Measurements from ENCODE around the gene POGLUT3. TPM values are rescaled to one million over a fixed set of nuclear protein-coding genes. Genes with fewer than 3 reads are reported as not detected.

Gene POGLUT3
- total RNA-seq, 6 donors from 2014 or later, result 4.9 to 24.5 (median 15.8) TPM

DNA sequence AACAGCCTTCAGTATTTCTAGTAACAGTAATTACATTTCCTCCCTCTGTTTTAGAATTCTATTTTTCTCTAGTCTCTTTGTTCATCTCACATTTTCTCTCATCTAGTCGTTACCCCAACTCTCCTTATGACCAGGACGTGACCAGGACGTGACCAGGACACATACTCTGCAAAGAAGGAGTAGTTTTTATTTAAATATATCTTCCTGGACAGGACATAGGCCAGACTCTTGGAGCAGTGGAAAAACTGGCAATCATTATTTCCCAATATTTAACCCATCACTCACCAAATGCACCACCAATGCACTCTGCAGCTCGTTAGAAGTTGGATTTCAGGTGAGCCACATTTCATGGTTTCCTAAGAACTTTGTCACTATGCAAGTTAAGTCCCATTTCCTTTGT, 40.3 kb upstream of the POGLUT3 start:
- 52 to 58% methylated on average over 4 of the region's 4 CpGs for WGBS, 2 donors
- H3K27me3 ChIP-seq, result no peaks in the 10 kb centered on the region
- no peak for ATAC-seq (ENCODE audit: low FRiP score in 2 of 2)
- H3K36me3 ChIP-seq, result no peaks in the 10 kb centered on the region
- no peak for DNase-seq
- H3K9me3 ChIP-seq, result no peaks in the 10 kb centered on the region
- H3K4me1 ChIP-seq, result peaks cover 0 to 7% (median 7%) of the 10 kb centered on the region in 4 donors
- H3K27ac ChIP-seq, result peak overlapping the region; percentile 11 to 75 (median 58)
- no peak for TF ChIP-seq CTCF (IDR thresholded peaks at IDR 0.05)
- TF ChIP-seq EP300 (IDR thresholded peaks at IDR 0.05), result no peak
- TF ChIP-seq POLR2A (IDR thresholded peaks at IDR 0.05), result no peak
- no peak for TF ChIP-seq POLR2AphosphoS5 (IDR thresholded peaks at IDR 0.05)
- H3K4me3 ChIP-seq, result no peak overlapping the region

DNA sequence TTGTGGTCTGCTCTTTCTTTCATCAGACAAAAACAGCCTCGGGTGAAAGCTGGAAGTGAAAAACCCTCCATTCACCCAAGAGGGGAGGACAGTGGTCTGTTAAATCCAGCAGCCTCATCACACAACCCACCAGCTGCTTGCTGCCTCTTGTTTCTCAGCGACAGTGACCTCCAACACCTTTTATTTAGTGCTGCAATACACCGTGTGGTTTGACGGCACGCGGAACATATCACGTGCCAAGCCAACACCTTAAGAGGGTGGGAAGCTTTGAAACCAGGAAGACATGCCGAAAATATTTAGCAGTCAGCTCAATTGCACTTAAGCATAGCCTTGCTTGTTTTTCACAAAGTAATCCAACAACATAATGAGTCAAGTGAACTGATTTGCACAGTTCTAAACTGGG, 39.8 kb upstream of the POGLUT3 start:
- no peaks in the 10 kb centered on the region for H3K9me3 ChIP-seq
- WGBS, 2 donors, result 43 to 53% methylated on average over 8 of the region's 8 CpGs
- no peaks in the 10 kb centered on the region for H3K27me3 ChIP-seq
- peak in 2 of 4 donors; percentile 14 to 75 for TF ChIP-seq EP300 (IDR thresholded peaks at IDR 0.05)
- TF ChIP-seq POLR2A (IDR thresholded peaks at IDR 0.05), result peak in 1 of 4 donors; percentile 75
- no peak for TF ChIP-seq CTCF (IDR thresholded peaks at IDR 0.05)
- peak; percentile 65 to 75 for TF ChIP-seq POLR2AphosphoS5 (IDR thresholded peaks at IDR 0.05)
- peaks cover 0 to 7% (median 7%) of the 10 kb centered on the region in 4 donors for H3K4me1 ChIP-seq
- ATAC-seq (ENCODE audit: low FRiP score in 2 of 2) (peak; percentile 63 to 86), DNase-seq (peak in 1 of 2 donors; percentile 73)
- H3K36me3 ChIP-seq, result no peaks in the 10 kb centered on the region
- H3K4me3 ChIP-seq, result peak overlapping the region in 3 of 4 donors; percentile 12 to 21 (median 13)
- peak overlapping the region; percentile 19 to 75 (median 60) for H3K27ac ChIP-seq

DNA sequence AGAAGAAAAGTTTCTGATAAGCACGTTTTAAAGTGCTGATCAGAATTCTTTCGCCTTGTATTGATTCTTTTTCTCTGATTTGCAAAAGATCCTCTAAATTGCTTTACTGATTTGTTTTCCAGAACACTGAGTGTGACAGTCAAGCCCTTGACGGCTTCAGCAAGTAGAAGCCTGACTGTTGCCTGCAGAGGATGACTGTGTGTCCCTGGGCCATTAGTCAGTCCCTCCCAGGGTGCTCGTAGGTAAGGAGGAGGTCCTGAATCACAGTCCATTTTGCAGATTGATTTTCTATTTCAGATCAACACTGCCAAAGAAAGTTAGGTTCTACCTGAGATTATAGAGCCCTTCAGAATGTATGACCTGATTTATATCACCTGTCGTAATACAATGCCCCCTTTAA, 38.6 kb upstream of the POGLUT3 start:
- Histone ChIP-seq H3K4me1 (peaks cover 0 to 7% (median 7%) of the 10 kb centered on the region in 4 donors), H3K27ac (no peak overlapping the region), H3K27me3 (no peaks in the 10 kb centered on the region), H3K36me3 (no peaks in the 10 kb centered on the region), H3K9me3 (no peaks in the 10 kb centered on the region), H3K4me3 (peak overlapping the region in 2 of 4 donors; percentile 13 to 21)
- no peak for ATAC-seq (ENCODE audit: low FRiP score in 2 of 2)
- no peak for TF ChIP-seq EP300 (IDR thresholded peaks at IDR 0.05)
- no peak for TF ChIP-seq CTCF (IDR thresholded peaks at IDR 0.05)
- no peak for TF ChIP-seq POLR2AphosphoS5 (IDR thresholded peaks at IDR 0.05)
- no peak for TF ChIP-seq POLR2A (IDR thresholded peaks at IDR 0.05)
- WGBS, 2 donors, result 72 to 74% methylated on average over 5 of the region's 5 CpGs
- DNase-seq, result peak in 1 of 2 donors; percentile 31

GRCh38 chr11:108535384-108535955, 37.3 kb upstream of the POGLUT3 start:
- Histone ChIP-seq H3K4me1 (peaks cover 0 to 7% (median 7%) of the 10 kb centered on the region in 4 donors), H3K27me3 (no peaks in the 10 kb centered on the region), H3K9me3 (no peaks in the 10 kb centered on the region), H3K27ac (no peak overlapping the region), H3K36me3 (no peaks in the 10 kb centered on the region), H3K4me3 (no peak overlapping the region)
- DNase-seq, result no peak
- ATAC-seq (ENCODE audit: low FRiP score in 2 of 2), result no peak
- WGBS, 2 donors, result 77 to 81% methylated on average over 6 of the region's 6 CpGs
- TF ChIP-seq POLR2AphosphoS5 (IDR thresholded peaks at IDR 0.05), result no peak
- TF ChIP-seq POLR2A (IDR thresholded peaks at IDR 0.05), result no peak

- Histone ChIP-seq H3K4me1 (peaks cover 0 to 7% (median 7%) of the 10 kb centered on the region in 4 donors), H3K36me3 (no peaks in the 10 kb centered on the region), H3K9me3 (no peaks in the 10 kb centered on the region), H3K27ac (peak overlapping the region in 1 of 4 donors; percentile 15), H3K27me3 (no peaks in the 10 kb centered on the region), H3K4me3 (no peak overlapping the region)
- WGBS, 2 donors, result 66 to 74% methylated on average over 2 of the region's 2 CpGs
- TF ChIP-seq POLR2AphosphoS5 (IDR thresholded peaks at IDR 0.05), result peak in 1 of 2 donors; percentile 32
- peak in 1 of 4 donors; percentile 79 for TF ChIP-seq EP300 (IDR thresholded peaks at IDR 0.05)
- no peak for TF ChIP-seq POLR2A (IDR thresholded peaks at IDR 0.05)
- no peak for TF ChIP-seq CTCF (IDR thresholded peaks at IDR 0.05)
- DNase-seq, result peak in 1 of 2 donors; percentile 42
- ATAC-seq (ENCODE audit: low FRiP score in 2 of 2), result no peak
Observed at GRCh38 chr11:108534274-108534882, 36.2 kb upstream of the POGLUT3 start.
